IMR-90 (cell line): ENCODE measurements around the gene IRX1. TPM values are rescaled to one million over a fixed set of nuclear protein-coding genes. Genes with fewer than 3 reads are reported as not detected.

Source experiments
- ATAC-seq: fragments of 200-7000 bp; cut with Tn5 transposase; 2 replicates; pipeline ENCODE4 v1.9.1; 2020; ENCODE audit warnings: low read depth, mild to moderate bottlenecking, moderate library complexity
- BruUV-seq: library from RNA; stranded (reverse); fragments of 400-500 nt; replicated peaks from 2 replicates; lab custom pipeline; 2021; lab: Mats Ljungman, UMichigan
- CTCF ChIA-PET: fragments of 300-600 bp; formaldehyde crosslinking; extraction: SDS; loops from one replicate; lab custom pipeline; 2021; ENCODE audit warnings: antibody characterized with exemption; lab: Yijun Ruan, JAX
- POLR2A ChIA-PET: fragments of 300-600 bp; sonication (Branson Sonifier 250); formaldehyde crosslinking; loops from one replicate; lab custom pipeline; 2022; ENCODE audit warnings: antibody characterized with exemption; ENCODE audit not compliant: unreplicated experiment; lab: Charles Lee
- DNase-seq: peaks from one replicate; pipeline ENCODE4 v3.0.0; 2013
- H2AFZ ChIP-seq: replicated peaks from 2 replicates; pipeline ENCODE3; 2013; ENCODE audit warnings: low read length, mild to moderate bottlenecking; ENCODE audit not compliant: poor library complexity
- H2AK5ac ChIP-seq: 2 replicates; pipeline ENCODE4 v1.6.1; 2013; ENCODE audit warnings: low read depth, low read length, inconsistent platforms
- H2AK9ac ChIP-seq: replicated peaks from 2 replicates; pipeline ENCODE3; 2013; ENCODE audit warnings: mild to moderate bottlenecking, low read depth, low read length, moderate library complexity; ENCODE audit not compliant: poor library complexity
- H2BK120ac ChIP-seq: 2 replicates; pipeline ENCODE4 v1.6.1; 2013; ENCODE audit warnings: low read depth, low read length, inconsistent platforms
- H2BK15ac ChIP-seq: 3 replicates; pipeline ENCODE4 v1.6.1; 2013; ENCODE audit warnings: low read depth, low read length, inconsistent platforms
- H2BK20ac ChIP-seq: 2 replicates; pipeline ENCODE4 v1.6.1; 2013; ENCODE audit warnings: low read depth, mild to moderate bottlenecking, inconsistent platforms, low read length, moderate library complexity
- H2BK5ac ChIP-seq: 2 replicates; pipeline ENCODE4 v1.6.1; 2013; ENCODE audit warnings: mild to moderate bottlenecking, low read depth, low read length, inconsistent platforms; ENCODE audit not compliant: poor library complexity, severe bottlenecking
- H3K14ac ChIP-seq: replicated peaks from 2 replicates; pipeline ENCODE4 v1.6.1; 2013; ENCODE audit warnings: low read depth, low read length, inconsistent platforms
- H3K18ac ChIP-seq: 2 replicates; pipeline ENCODE4 v1.6.1; 2013; ENCODE audit warnings: low read depth, low read length, control low read depth
- H3K23ac ChIP-seq: 2 replicates; pipeline ENCODE4 v1.6.1; 2013; ENCODE audit warnings: low read depth, low read length, inconsistent platforms
- H3K27ac ChIP-seq: 2 replicates; pipeline ENCODE4 v1.5.1; 2013; ENCODE audit warnings: mild to moderate bottlenecking, control low read depth, low read length; ENCODE audit not compliant: insufficient read depth
- H3K27me3 ChIP-seq: 2 replicates; pipeline ENCODE4 v1.6.1; 2013; ENCODE audit warnings: low read length; ENCODE audit not compliant: control insufficient read depth, insufficient read depth
- H3K36me3 ChIP-seq: 2 replicates; pipeline ENCODE4 v1.6.1; 2013; ENCODE audit warnings: low read length, mixed read lengths; ENCODE audit not compliant: control insufficient read depth, insufficient read depth
- H3K4ac ChIP-seq: 2 replicates; pipeline ENCODE4 v1.6.1; 2013; ENCODE audit warnings: low read depth, low read length, inconsistent platforms
- H3K4me1 ChIP-seq: 2 replicates; pipeline ENCODE4 v1.6.1; 2013; ENCODE audit warnings: low read length, mixed read lengths; ENCODE audit not compliant: control insufficient read depth, insufficient read depth
- H3K4me2 ChIP-seq: 2 replicates; pipeline ENCODE4 v1.6.1; 2013; ENCODE audit warnings: low read depth, mild to moderate bottlenecking, control low read depth, low read length, moderate library complexity
- H3K4me3 ChIP-seq: 2 replicates; pipeline ENCODE4 v1.5.1; 2013; ENCODE audit warnings: low read depth, mild to moderate bottlenecking, control low read depth, low read length, moderate library complexity; ENCODE audit not compliant: insufficient read depth
- H3K56ac ChIP-seq: 2 replicates; pipeline ENCODE4 v1.6.1; 2013; ENCODE audit warnings: low read length, inconsistent platforms; ENCODE audit not compliant: insufficient read depth; ENCODE audit errors: extremely low read depth
- H3K79me1 ChIP-seq, 2 experiments: 2 replicates each; pipeline ENCODE4 v1.6.1; 2013; ENCODE audit warnings: low read length in 2 of 2, inconsistent platforms in 1 of 2, low read depth in 1 of 2
- H3K9ac ChIP-seq: 2 replicates; pipeline ENCODE4 v1.6.1; 2013; ENCODE audit warnings: low read depth, low read length, control low read depth
- H3K9me1 ChIP-seq: 2 replicates; pipeline ENCODE4 v1.6.1; 2013; ENCODE audit warnings: low read length, inconsistent platforms; ENCODE audit not compliant: insufficient read depth
- H3K9me3 ChIP-seq: 2 replicates; pipeline ENCODE4 v1.6.1; 2013; ENCODE audit warnings: low read length; ENCODE audit not compliant: control insufficient read depth, insufficient read depth
- H4K20me1 ChIP-seq: 2 replicates; pipeline ENCODE4 v1.6.1; 2013; ENCODE audit warnings: low read length, inconsistent platforms; ENCODE audit not compliant: insufficient read depth
- H4K5ac ChIP-seq: 2 replicates; pipeline ENCODE4 v1.6.1; 2013; ENCODE audit warnings: mild to moderate bottlenecking, low read depth, low read length, control low read depth
- H4K8ac ChIP-seq, 2 experiments: 2 replicates each; pipeline ENCODE4 v1.6.1; 2013; ENCODE audit warnings: low read depth in 2 of 2, low read length in 2 of 2, control low read depth in 1 of 2, inconsistent platforms in 1 of 2
- H4K91ac ChIP-seq: 2 replicates; pipeline ENCODE4 v1.6.1; 2013; ENCODE audit warnings: low read depth, low read length, inconsistent platforms; ENCODE audit not compliant: insufficient read depth
- CEBPB ChIP-seq: IDR thresholded peaks from 2 replicates; pipeline ENCODE4 v1.6.1; 2012; ENCODE audit warnings: low read depth, low read length, improper control_type of control experiment
- CHD1 ChIP-seq: IDR thresholded peaks from 2 replicates; pipeline ENCODE4 v1.6.1; 2012; ENCODE audit warnings: low read depth, low read length, improper control_type of control experiment
- MAZ ChIP-seq: IDR thresholded peaks from 2 replicates; pipeline ENCODE4 v1.6.1; 2012; ENCODE audit warnings: low read depth, mild to moderate bottlenecking, low read length, improper control_type of control experiment, moderate library complexity, borderline replicate concordance
- MXI1 ChIP-seq: IDR thresholded peaks from 2 replicates; pipeline ENCODE4 v1.6.1; 2012; ENCODE audit warnings: low read depth, mild to moderate bottlenecking, low read length, moderate library complexity, borderline replicate concordance
- NFE2L2 ChIP-seq: fragments of 150-350 bp; IDR thresholded peaks from 2 replicates; pipeline ENCODE4 v1.6.1; 2016; ENCODE audit warnings: low read depth, mild to moderate bottlenecking, low read length
- POLR2A ChIP-seq: IDR thresholded peaks from 2 replicates; pipeline ENCODE4 v1.6.1; 2012; ENCODE audit warnings: mild to moderate bottlenecking, low read depth, low read length
- RAD21 ChIP-seq: IDR thresholded peaks from 2 replicates; pipeline ENCODE4 v1.6.1; 2012; ENCODE audit warnings: low read length, improper control_type of control experiment
- RCOR1 ChIP-seq: IDR thresholded peaks from 2 replicates; pipeline ENCODE4 v1.6.1; 2012; ENCODE audit warnings: mild to moderate bottlenecking, low read length, improper control_type of control experiment; ENCODE audit not compliant: insufficient replicate concordance
- RFX5 ChIP-seq: IDR thresholded peaks from 2 replicates; pipeline ENCODE4 v1.8.0; 2012; ENCODE audit warnings: low read depth, mild to moderate bottlenecking, low read length, moderate library complexity
- WGBS, 2 experiments: methylation state at CpG; one replicate each; pipeline versions ENCODE4 v1.1.5 to v1.1.7; 2013; ENCODE audit warnings: missing lambda C conversion rate in 2 of 2; ENCODE audit not compliant: insufficient read length in 1 of 2; ENCODE audit errors: extremely low coverage in 2 of 2; 5-methylcytosine and 5-hydroxymethylcytosine counted together
- dilution Hi-C: fragments of 300-500 bp; cut with HindIII; formaldehyde crosslinking; loops from one replicate; pipeline ENCODE4 v1.14.3; 2018; ENCODE audit warnings: low sequenced_read_pairs; ENCODE audit not compliant: unreplicated experiment
- in situ Hi-C: fragments of 300-500 bp; cut with MboI; formaldehyde crosslinking; loops from 3 replicates; pipeline ENCODE4 v1.14.3; 2019; ENCODE audit warnings: low sequenced_read_pairs, inconsistent platforms, mixed read lengths
- intact Hi-C: fragments of 100-400 bp; cut with micrococcal nuclease; formaldehyde crosslinking; loops from 2 replicates; pipeline ENCODE4 v1.10.0; 2022
- polyA plus RNA-seq, 3 experiments: library from polyadenylated mRNA; depleted of rRNA; stranded (reverse); fragments of >200 nt; gene quantifications; 2 replicates each; pipeline ENCODE4 v1.2.3, GENCODE V29; 2012; ENCODE audit warnings: low replicate concordance in 1 of 3
- total RNA-seq: library from RNA; depleted of rRNA; stranded (reverse); fragments of >200 nt; gene quantifications from 2 replicates; pipeline ENCODE4 v1.2.3, GENCODE V29; 2012

IRX1 gene
- total and polyA plus RNA-seq, 2 of the 4 experiments (the other 2 are of a cell fraction): not detected

GRCh38 chr5:3593771-3594509 lies 1.7 kb upstream of the IRX1 start (continued):
- no peak for TF ChIP-seq RCOR1
- no peak for TF ChIP-seq RAD21
- TF ChIP-seq MXI1: no peak
- TF ChIP-seq CHD1: no peak

- Histone ChIP-seq H2AK9ac (no peak overlapping the region), H3K18ac (no peak overlapping the region), H2BK20ac (no peak overlapping the region), H3K79me1 (no peaks in the 10 kb centered on the region), H3K9ac (no peak overlapping the region), H3K4me3 (no peak overlapping the region), H3K14ac (no peak overlapping the region), H4K8ac (no peak overlapping the region), H3K9me1 (no peaks in the 10 kb centered on the region), H3K23ac (no peak overlapping the region), H3K4me1 (no peaks in the 10 kb centered on the region), H3K36me3 (no peaks in the 10 kb centered on the region), H4K5ac (no peak overlapping the region), H4K91ac (no peak overlapping the region), H3K9me3 (no peaks in the 10 kb centered on the region), H2BK15ac (no peak overlapping the region), H3K56ac (no peak overlapping the region), H2BK120ac (no peak overlapping the region), H2AFZ (no peak overlapping the region), H3K4ac (no peak overlapping the region), H2BK5ac (no peak overlapping the region), H3K27ac (no peak overlapping the region), H2AK5ac (no peak overlapping the region), H4K20me1 (no peaks in the 10 kb centered on the region), H3K27me3 (peaks cover 65% of the 10 kb centered on the region), H3K4me2 (no peak overlapping the region)
- dilution Hi-C loops (no loop called here), in situ Hi-C loops (no loop called here), intact Hi-C loops (no loop called here)
- CTCF ChIA-PET: no interaction called here
- POLR2A ChIA-PET: no interaction called here
- ATAC-seq: no peak
- no peak for TF ChIP-seq MAZ
- no peak for TF ChIP-seq RFX5
- no peak for TF ChIP-seq NFE2L2
- no peak for TF ChIP-seq POLR2A
- TF ChIP-seq MXI1: no peak
- no peak for TF ChIP-seq CEBPB
- WGBS, 2 experiments: 1% methylated on average over 16 of the region's 52 CpGs; no CpG with 5 or more reads in 1 of the 2 experiments
- no peak for DNase-seq
- BruUV-seq: no TSS peak
Observed at GRCh38 chr5:3594510-3595005, 1.1 kb upstream of the IRX1 start.
